K562 (cell line): ENCODE data around the gene FTL. TPM values are rescaled to one million over a fixed set of nuclear protein-coding genes. Genes with fewer than 3 reads are reported as not detected.

ENCODE experiments used
- ATAC-seq: fragments of 200-7000 bp; cut with Tn5 transposase; 3 replicates; pipeline ENCODE4 v1.9.1; 2020; ENCODE audit warnings: moderate library complexity
- BruUV-seq: library from RNA; stranded (reverse); fragments of 400-500 nt; replicated peaks from 2 replicates; lab custom pipeline; 2021; lab: Mats Ljungman, UMichigan
- CTCF ChIA-PET: fragments of 300-600 bp; formaldehyde crosslinking; extraction: SDS; loops from one replicate; lab custom pipeline; 2021; ENCODE audit warnings: low intra/inter-chr PET ratio; lab: Yijun Ruan, JAX
- POLR2A ChIA-PET: fragments of 300-600, 350-650 bp; sonication (Branson Sonifier 250); formaldehyde crosslinking; extraction: SDS; loops from one replicate; lab custom pipeline; 2021; ENCODE audit warnings: antibody characterized with exemption, inconsistent platforms; lab: Yijun Ruan, JAX
- DNase-seq, 4 experiments: peaks; one replicate each; pipeline versions ENCODE4 v3.0.0 to v3.0.0-alpha.2; 2011 to 2018; ENCODE audit warnings: low spot score in 3 of 4, mixed read lengths in 3 of 4; ENCODE audit errors: extremely low read depth in 1 of 4
- FAIRE-seq: peaks from 2 replicates; lab custom pipeline; 2011; peaks lifted over from hg19 to GRCh38; lab: Jason Lieb, UNC
- H2AFZ ChIP-seq: 2 replicates; pipeline ENCODE4 v1.6.0; 2011; ENCODE audit warnings: low read depth, low read length, control low read depth, inconsistent platforms
- H3K27ac ChIP-seq: fragments of 200-600 bp; 3 replicates; pipeline ENCODE4 v1.8.0; 2011; ENCODE audit warnings: low read depth, mild to moderate bottlenecking, control low read depth, inconsistent platforms, low read length, moderate library complexity, mixed read lengths; ENCODE audit errors: extremely low read depth
- H3K27me3 ChIP-seq, 2 experiments: fragments of 300-600 bp in 1 of 2; 2 replicates in 1 of 2; 3 replicates in 1 of 2; pipeline versions ENCODE4 v1.6.0 to v1.8.0; 2011; ENCODE audit warnings: inconsistent platforms in 2 of 2, low read length in 2 of 2, mild to moderate bottlenecking in 1 of 2, mixed read lengths in 1 of 2, moderate library complexity in 1 of 2; ENCODE audit not compliant: control insufficient read depth in 2 of 2, insufficient read depth in 2 of 2
- H3K36me3 ChIP-seq: fragments of 300-600 bp; 3 replicates; pipeline ENCODE4 v1.8.0; 2011; ENCODE audit warnings: mild to moderate bottlenecking, low read length, inconsistent platforms; ENCODE audit not compliant: control insufficient read depth, insufficient read depth
- H3K4me1 ChIP-seq, 2 experiments: fragments of 200-600 bp in 1 of 2; replicated peaks in 1 of 2; 2 replicates in 1 of 2; 3 replicates in 1 of 2; pipeline versions ENCODE4 v1.5.1 to v1.8.0; 2011; ENCODE audit warnings: inconsistent platforms in 2 of 2, low read length in 2 of 2, mild to moderate bottlenecking in 1 of 2, mixed read lengths in 1 of 2, moderate library complexity in 1 of 2; ENCODE audit not compliant: control insufficient read depth in 2 of 2, insufficient read depth in 2 of 2
- H3K4me2 ChIP-seq: 2 replicates; pipeline ENCODE4 v1.6.1; 2011; ENCODE audit warnings: low read length, control low read depth, inconsistent platforms, mixed read lengths; ENCODE audit not compliant: insufficient read depth
- H3K4me3 ChIP-seq: fragments of 200-600 bp; sonication (generic), shearing (Covaris generic); 2 replicates; pipeline ENCODE4 v1.5.1; 2016; ENCODE audit warnings: control low read depth, inconsistent platforms
- H3K79me2 ChIP-seq: fragments of 200-600 bp; 3 replicates; pipeline ENCODE4 v1.8.0; 2011; ENCODE audit warnings: low read length, inconsistent platforms; ENCODE audit not compliant: control insufficient read depth, insufficient read depth
- H3K9ac ChIP-seq, 2 experiments: 2 replicates each; pipeline versions ENCODE4 v1.6.0 to v1.6.1; 2011; ENCODE audit warnings: low read depth in 2 of 2, low read length in 2 of 2, control low read depth in 1 of 2, inconsistent platforms in 1 of 2, mild to moderate bottlenecking in 1 of 2, mixed read lengths in 1 of 2; ENCODE audit not compliant: insufficient read depth in 1 of 2
- H3K9me1 ChIP-seq: one replicate; pipeline ENCODE4 v1.6.0; 2011; ENCODE audit warnings: inconsistent platforms, mild to moderate bottlenecking, low read length, moderate library complexity; ENCODE audit not compliant: control insufficient read depth, insufficient read depth
- H3K9me3 ChIP-seq: replicated peaks from 2 replicates; pipeline ENCODE4 v1.5.1; 2011; ENCODE audit warnings: low read depth, low read length, inconsistent platforms; ENCODE audit not compliant: control insufficient read depth, insufficient read depth
- H4K20me1 ChIP-seq: replicated peaks from 2 replicates; pipeline ENCODE4 v1.6.1; 2011; ENCODE audit warnings: low read length, inconsistent platforms, mixed read lengths; ENCODE audit not compliant: control insufficient read depth, insufficient read depth
- CBX1 ChIP-seq: sonication (generic); IDR thresholded peaks from 2 replicates; pipeline ENCODE4 v1.6.1; 2016; ENCODE audit warnings: antibody characterized with exemption, low read depth, mild to moderate bottlenecking
- ETV1 ChIP-seq: fragments of 450-650 bp; conservative IDR thresholded peaks from 2 replicates; pipeline ENCODE4 v1.6.1; 2016; ENCODE audit warnings: missing genetic modification characterization, control low read depth, low read depth, missing compliant biosample characterization
- GTF2E2 ChIP-seq: fragments of 200-800 bp; sonication (Bioruptor generic); IDR thresholded peaks from 2 replicates; pipeline ENCODE4 v1.6.1; 2016; ENCODE audit warnings: missing genetic modification characterization, missing compliant biosample characterization
- KAT7 ChIP-seq: sonication (generic); formaldehyde crosslinking; IDR thresholded peaks from 2 replicates; pipeline ENCODE4 v1.8.0; 2022; ENCODE audit warnings: missing genetic modification reagents, mild to moderate bottlenecking, borderline replicate concordance
- NEUROD1 ChIP-seq: fragments of 150-350 bp; IDR thresholded peaks from 2 replicates; pipeline ENCODE4 v1.6.1; 2014; ENCODE audit warnings: borderline replicate concordance, low read length, low read depth; ENCODE audit not compliant: partially characterized antibody
- TRIM24 ChIP-seq, 2 experiments: fragments of 450-650 bp; IDR thresholded peaks; 2 replicates each; pipeline ENCODE4 v1.6.1; 2016
- WGBS: fragments of 100-300 bp; shearing (Covaris generic); methylation state at CpG from one replicate; pipeline ENCODE4 v1.1.6; 2016; ENCODE audit warnings: low coverage, mixed read lengths; ENCODE audit not compliant: insufficient coverage; ENCODE audit errors: missing lambda C conversion rate; 5-methylcytosine and 5-hydroxymethylcytosine counted together
- in situ Hi-C: fragments of 300-500 bp; cut with MboI; formaldehyde crosslinking; loops from 4 replicates; pipeline ENCODE4 v1.15.0; 2018; ENCODE audit warnings: inconsistent platforms, mixed read lengths
- intact Hi-C: fragments of 100-400 bp; cut with micrococcal nuclease; formaldehyde crosslinking; loops from 2 replicates; pipeline ENCODE4 v1.14.2; 2022
- polyA plus RNA-seq, 8 experiments: library from polyadenylated mRNA; depleted of rRNA in 4 of 8; stranded (reverse) in 5 of 8; unstranded in 3 of 8; fragments of >200 nt; fragmentation: Nextera tagmentation in 2 of 8; fragmentation: Illumina TruSeq in 1 of 8; extraction: Ambion mirVana in 2 of 8; extraction: Trizol in 1 of 8; gene quantifications; 2 replicates each; pipeline versions ENCODE4 v1.2.1 to v1.2.3, GENCODE V29; 2011 to 2014; ENCODE audit warnings: inconsistent platforms in 1 of 8, missing spikeins in 1 of 8
- total RNA-seq, 7 experiments: library from RNA; depleted of rRNA in 6 of 7; stranded (reverse); fragments of >200 nt in 6 of 7; fragmentation: Illumina TruSeq in 2 of 7; extraction: Trizol in 2 of 7; gene quantifications; 2 replicates each; pipeline versions ENCODE4 v1.2.1 to v1.2.3, GENCODE V29; 2011 to 2021; ENCODE audit warnings: low replicate concordance in 1 of 7
- TF ChIP-seq, protein P1 (sequence below): fragments of 200-400 bp; formaldehyde crosslinking; IDR thresholded peaks from 2 replicates; pipeline ENCODE4 v1.6.1; 2017; ENCODE audit warnings: mild to moderate bottlenecking, low read depth, low read length, moderate library complexity
- TF ChIP-seq, protein P2 (sequence below), 2 experiments: IDR thresholded peaks; 2 replicates each; pipeline ENCODE4 v1.6.1; 2011; ENCODE audit warnings: borderline replicate concordance in 1 of 2, control low read depth in 1 of 2, low read depth in 1 of 2, low read length in 1 of 2, mild to moderate bottlenecking in 1 of 2, mixed read lengths in 1 of 2, moderate library complexity in 1 of 2; ENCODE audit not compliant: insufficient read depth in 1 of 2, insufficient read length in 1 of 2, poor library complexity in 1 of 2, severe bottlenecking in 1 of 2; ENCODE audit errors: extremely low read depth in 1 of 2
- TF ChIP-seq, protein P3 (sequence below): sonication (generic); formaldehyde crosslinking; IDR thresholded peaks from 2 replicates; pipeline ENCODE4 v1.8.1; 2023; ENCODE audit warnings: mild to moderate bottlenecking, missing genetic modification reagents

FTL gene
- total and polyA plus RNA-seq, 9 of the 15 experiments (the other 6 are each of a cell fraction or from before 2014, with no cell fraction given), result 1,231 to 27,415 (median 3,965) TPM

DNA sequence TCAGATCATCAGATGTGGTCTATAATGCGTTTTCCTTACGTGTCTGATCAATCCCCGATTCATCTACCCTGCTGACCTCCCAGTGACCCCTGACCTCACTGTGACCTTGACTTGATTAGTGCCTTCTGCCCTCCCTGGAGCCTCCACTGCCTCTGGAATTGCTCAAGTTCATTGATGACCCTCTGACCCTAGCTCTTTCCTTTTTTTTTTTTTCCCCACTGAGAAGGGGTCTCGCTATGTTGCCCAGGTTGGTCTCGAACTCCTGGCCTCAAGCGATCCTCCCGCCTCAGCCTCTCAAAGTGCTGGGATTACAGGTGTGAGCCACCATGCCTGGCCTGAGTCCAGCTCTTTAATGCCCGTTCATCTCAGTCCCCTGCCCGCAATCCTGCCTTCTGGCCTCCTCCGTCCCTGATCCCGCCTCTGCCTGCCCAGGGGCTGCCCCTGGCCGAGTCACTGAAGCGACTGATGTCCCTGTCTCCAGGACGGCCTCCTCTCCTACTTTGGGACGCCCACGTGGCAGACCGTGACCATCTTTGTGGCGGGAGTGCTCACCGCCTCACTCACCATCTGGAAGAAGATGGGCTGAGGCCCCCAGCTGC, 4.0 kb upstream of the FTL start (continued):
- TF ChIP-seq, protein P1, sequence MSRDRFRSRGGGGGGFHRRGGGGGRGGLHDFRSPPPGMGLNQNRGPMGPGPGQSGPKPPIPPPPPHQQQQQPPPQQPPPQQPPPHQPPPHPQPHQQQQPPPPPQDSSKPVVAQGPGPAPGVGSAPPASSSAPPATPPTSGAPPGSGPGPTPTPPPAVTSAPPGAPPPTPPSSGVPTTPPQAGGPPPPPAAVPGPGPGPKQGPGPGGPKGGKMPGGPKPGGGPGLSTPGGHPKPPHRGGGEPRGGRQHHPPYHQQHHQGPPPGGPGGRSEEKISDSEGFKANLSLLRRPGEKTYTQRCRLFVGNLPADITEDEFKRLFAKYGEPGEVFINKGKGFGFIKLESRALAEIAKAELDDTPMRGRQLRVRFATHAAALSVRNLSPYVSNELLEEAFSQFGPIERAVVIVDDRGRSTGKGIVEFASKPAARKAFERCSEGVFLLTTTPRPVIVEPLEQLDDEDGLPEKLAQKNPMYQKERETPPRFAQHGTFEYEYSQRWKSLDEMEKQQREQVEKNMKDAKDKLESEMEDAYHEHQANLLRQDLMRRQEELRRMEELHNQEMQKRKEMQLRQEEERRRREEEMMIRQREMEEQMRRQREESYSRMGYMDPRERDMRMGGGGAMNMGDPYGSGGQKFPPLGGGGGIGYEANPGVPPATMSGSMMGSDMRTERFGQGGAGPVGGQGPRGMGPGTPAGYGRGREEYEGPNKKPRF, result no peak
- TF ChIP-seq GTF2E2 (tag) (no peak), TRIM24 (IDR thresholded peaks at IDR 0.05) (0 out of 4 replicates have a peak, but pooled peaks of 1 of the 2 experiments have one; percentile 11)

DNA sequence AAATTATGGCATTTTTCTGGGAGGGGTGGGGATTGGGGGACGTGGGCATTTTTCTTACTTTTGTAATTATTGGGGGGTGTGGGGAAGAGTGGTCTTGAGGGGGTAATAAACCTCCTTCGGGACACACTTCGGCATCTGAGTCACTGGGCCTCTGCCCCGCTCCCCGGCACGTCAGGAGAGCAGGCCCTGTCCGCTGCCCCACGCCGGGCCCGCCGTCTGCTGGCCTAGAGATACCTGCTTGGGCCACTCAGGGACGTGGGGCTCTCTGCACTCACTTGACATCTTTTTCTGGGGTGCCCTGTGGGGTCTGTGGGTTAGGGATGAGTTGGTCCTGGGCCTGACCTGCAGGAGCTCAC, 3.5 kb upstream of the FTL start:
- DNase-seq (no peak), ATAC-seq (no peak), FAIRE-seq (no peak)
- Histone ChIP-seq H4K20me1 (peaks cover 15% of the 10 kb centered on the region), H3K4me2 (peak overlapping the region; percentile 89), H3K27me3 (no peaks in the 10 kb centered on the region), H3K9me3 (no peaks in the 10 kb centered on the region), H3K27ac (peak overlapping the region; percentile 99), H3K79me2 (peaks cover 45% of the 10 kb centered on the region), H3K4me3 (no peak overlapping the region), H3K9me1 (no peaks in the 10 kb centered on the region), H2AFZ (no peak overlapping the region), H3K4me1 (peaks cover 21 to 41% of the 10 kb centered on the region in 2 experiments), H3K9ac (peak overlapping the region; percentile 93 to 95), H3K36me3 (peaks cover 29% of the 10 kb centered on the region)
- BruUV-seq, result no TSS peak
- 68% methylated on average over 7 of the region's 12 CpGs for WGBS
- intact Hi-C loops, result no loop called here
- in situ Hi-C loops, result loop anchor here (10.0 kb wide), 1 partner anchor 87 kb away; the partner anchor contains the start of gene PPP1R15A
- CTCF ChIA-PET, result no interaction called here
- TF ChIP-seq KAT7 (CRISPR knock-in tag) (no peak), CBX1 (0 out of 2 replicates have a peak, but pooled peaks have one; percentile 16), ETV1 (tag) (no peak), NEUROD1 (no peak)
- TF ChIP-seq, protein P2, sequence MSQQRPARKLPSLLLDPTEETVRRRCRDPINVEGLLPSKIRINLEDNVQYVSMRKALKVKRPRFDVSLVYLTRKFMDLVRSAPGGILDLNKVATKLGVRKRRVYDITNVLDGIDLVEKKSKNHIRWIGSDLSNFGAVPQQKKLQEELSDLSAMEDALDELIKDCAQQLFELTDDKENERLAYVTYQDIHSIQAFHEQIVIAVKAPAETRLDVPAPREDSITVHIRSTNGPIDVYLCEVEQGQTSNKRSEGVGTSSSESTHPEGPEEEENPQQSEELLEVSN (IDR thresholded peaks at IDR 0.05; ENCODE audit: borderline replicate concordance in 1 of 2, extremely low read depth in 1 of 2, insufficient read depth in 1 of 2, insufficient read length in 1 of 2, low read depth in 1 of 2, low read length in 1 of 2, poor library complexity in 1 of 2, severe bottlenecking in 1 of 2), result no peak
- TF ChIP-seq, protein P3, sequence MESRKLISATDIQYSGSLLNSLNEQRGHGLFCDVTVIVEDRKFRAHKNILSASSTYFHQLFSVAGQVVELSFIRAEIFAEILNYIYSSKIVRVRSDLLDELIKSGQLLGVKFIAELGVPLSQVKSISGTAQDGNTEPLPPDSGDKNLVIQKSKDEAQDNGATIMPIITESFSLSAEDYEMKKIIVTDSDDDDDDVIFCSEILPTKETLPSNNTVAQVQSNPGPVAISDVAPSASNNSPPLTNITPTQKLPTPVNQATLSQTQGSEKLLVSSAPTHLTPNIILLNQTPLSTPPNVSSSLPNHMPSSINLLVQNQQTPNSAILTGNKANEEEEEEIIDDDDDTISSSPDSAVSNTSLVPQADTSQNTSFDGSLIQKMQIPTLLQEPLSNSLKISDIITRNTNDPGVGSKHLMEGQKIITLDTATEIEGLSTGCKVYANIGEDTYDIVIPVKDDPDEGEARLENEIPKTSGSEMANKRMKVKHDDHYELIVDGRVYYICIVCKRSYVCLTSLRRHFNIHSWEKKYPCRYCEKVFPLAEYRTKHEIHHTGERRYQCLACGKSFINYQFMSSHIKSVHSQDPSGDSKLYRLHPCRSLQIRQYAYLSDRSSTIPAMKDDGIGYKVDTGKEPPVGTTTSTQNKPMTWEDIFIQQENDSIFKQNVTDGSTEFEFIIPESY (CRISPR knock-in tag), result peak; percentile 52; the same call in 1 of the 2 replicates
- POLR2A ChIA-PET, result interaction anchor here (0.6 to 1.9 kb wide), 6 partner anchors 8 to 117 kb away, joined by 4 to 43 read pairs (median 7); partner anchors contain the start of gene PPP1R15A
